ENCODE measurements around the gene GJA10.
A peak's percentile ranks its signal among the peaks of the same experiment; 100 is the strongest.

Gene GJA10

GRCh38 chr6:89917801-89918366 is 23.6 kb downstream of the GJA10 start:
- no peak for DNase-seq (ENCODE audit: low read depth)

- no peak for DNase-seq (ENCODE audit: low read depth)
Measured at GRCh38 chr6:89921197-89921596, 26.9 kb downstream of the GJA10 start.

GRCh38 chr6:89921691-89922090 is 27.4 kb downstream of the GJA10 start:
- DNase-seq (ENCODE audit: low read depth), result no peak

- DNase-seq (ENCODE audit: low read depth), result no peak
Measured at GRCh38 chr6:89924231-89924630, 30.0 kb downstream of the GJA10 start.

- no peak for DNase-seq (ENCODE audit: low read depth)
Measured at GRCh38 chr6:89925826-89926225, 31.6 kb downstream of the GJA10 start.

- DNase-seq (ENCODE audit: low read depth), result no peak
Measured at GRCh38 chr6:89927264-89927663, 33.0 kb downstream of the GJA10 start.

- no peak for DNase-seq (ENCODE audit: low read depth)
Measured at GRCh38 chr6:89927791-89928550, 33.7 kb downstream of the GJA10 start.

GRCh38 chr6:89928604-89929003 is 34.3 kb downstream of the GJA10 start:
- no peak for DNase-seq (ENCODE audit: low read depth)

- no peak for DNase-seq (ENCODE audit: low read depth)
Measured at GRCh38 chr6:89930789-89931188, 36.5 kb downstream of the GJA10 start.

GRCh38 chr6:89932245-89932802 is 38.1 kb downstream of the GJA10 start:
- no peak for DNase-seq (ENCODE audit: low read depth)

GRCh38 chr6:89934685-89935366 is 40.6 kb downstream of the GJA10 start:
- no peak for DNase-seq (ENCODE audit: low read depth)

GRCh38 chr6:89936177-89936576 is 41.9 kb downstream of the GJA10 start:
- DNase-seq (ENCODE audit: low read depth), result no peak

- no peak for DNase-seq (ENCODE audit: low read depth)
Measured at GRCh38 chr6:89938014-89938413, 43.7 kb downstream of the GJA10 start.

GRCh38 chr6:89939144-89939543 is 44.9 kb downstream of the GJA10 start:
- no peak for DNase-seq (ENCODE audit: low read depth)

GRCh38 chr6:89940225-89941027 is 46.2 kb downstream of the GJA10 start:
- DNase-seq (ENCODE audit: low read depth), result peak; percentile 57

GRCh38 chr6:89941031-89941762 is 46.9 kb downstream of the GJA10 start:
- DNase-seq (ENCODE audit: low read depth), result no peak

- no peak for DNase-seq (ENCODE audit: low read depth)
Measured at GRCh38 chr6:89941763-89942497, 47.7 kb downstream of the GJA10 start.

- DNase-seq (ENCODE audit: low read depth), result no peak
Measured at GRCh38 chr6:89942601-89943000, 48.3 kb downstream of the GJA10 start.

- DNase-seq (ENCODE audit: low read depth), result no peak
Measured at GRCh38 chr6:89944181-89944755, 50.0 kb downstream of the GJA10 start.

- no peak for DNase-seq (ENCODE audit: low read depth)
Measured at GRCh38 chr6:89944826-89945407, 50.6 kb downstream of the GJA10 start.

Data from stimulated activated CD8-positive, alpha-beta memory T cell treated with anti-CD3 and anti-CD28 coated beads, Interleukin-12 subunit alpha, Interleukin-12 subunit beta, amount 100 ng/mL, for 1 hour (primary cell).